ENCODE data around the gene SCGB2B2.

- TF ChIP-seq CTCF (conservative IDR thresholded peaks at IDR 0.05; ENCODE audit: low read depth, low read length) (no peak), EZH2 (IDR thresholded peaks at IDR 0.05; ENCODE audit: low read length, unreplicated experiment) (no peak)
These were observed at the start of gene SCGB2B2 for GRCh38 chr19:34676697-34677385.
